Measurements from ENCODE around the gene ZNF382. TPM values are rescaled to one million over a fixed set of nuclear protein-coding genes. Genes with fewer than 3 reads are reported as not detected.

The ZNF382 gene
- total and polyA plus RNA-seq, 10 donors = 2.1 to 13.3 (median 8.2) TPM

- peaks cover 0 to 65% (median 55%) of the 10 kb centered on the region in 8 donors for H3K9me3 ChIP-seq
- peaks cover 0 to 69% (median 43%) of the 10 kb centered on the region in 6 donors for H3K36me3 ChIP-seq
- peak within 1 kb of the TSS; percentile 36 to 91 (median 81) for H3K4me3 ChIP-seq
- peaks cover 8 to 32% (median 27%) of the 10 kb centered on the region in 6 donors for H3K4me1 ChIP-seq
- H3K27ac ChIP-seq = peak within 1 kb of the TSS; percentile 75 to 96 (median 90)
- 0 to 1% (median 1%) methylated on average over 46 to 66 of the region's 66 CpGs for WGBS, 5 donors
- DNase-seq = peak; percentile 95
- intact Hi-C loops (cut with DNase I; ENCODE audit: low total_unique reads) = loop anchor here (5.0 kb wide), 1 partner anchor 46 kb away; the partner anchor contains the start of gene ZNF260
- H3K27me3 ChIP-seq (replicated peaks in 1 of 7) = no peaks in the 10 kb centered on the region
- TF ChIP-seq POLR2AphosphoS5 (IDR thresholded peaks at IDR 0.05) = peak; percentile 95 to 97 (median 96)
- no peak for TF ChIP-seq CTCF (IDR thresholded peaks at IDR 0.05 in 8 of 11, conservative IDR thresholded peaks at IDR 0.05 in 3 of 11)
- peak in 1 of 3 donors; percentile 56 for TF ChIP-seq POLR2A (IDR thresholded peaks at IDR 0.05)
Observed at GRCh38 chr19:36573020-36573894, 31.9 kb upstream of the ZNF382 start, which contains the start of gene ZNF529. Gene ZNF529, minus strand, starts transcription at chr19:36573292. Its CDS starts 946 bp downstream, at chr19:36572346.

- H3K36me3 ChIP-seq = peaks cover 3 to 69% (median 44%) of the 10 kb centered on the region in 6 donors
Observed at GRCh38 chr19:36573895-36574720, 31.0 kb upstream of the ZNF382 start.

GRCh38 chr19:36574741-36575140, 30.4 kb upstream of the ZNF382 start:
- Histone ChIP-seq H3K4me3 (peak overlapping the region in 3 of 8 donors; percentile 78 to 88 (median 81)), H3K4me1 (peaks cover 8 to 32% (median 27%) of the 10 kb centered on the region in 6 donors), H3K36me3 (peaks cover 6 to 69% (median 44%) of the 10 kb centered on the region in 6 donors), H3K27me3 (replicated peaks in 1 of 7) (no peaks in the 10 kb centered on the region), H3K27ac (no peak overlapping the region), H3K9me3 (peaks cover 0 to 65% (median 54%) of the 10 kb centered on the region in 8 donors)
- intact Hi-C loops (cut with DNase I; ENCODE audit: low total_unique reads) = loop anchor here (5.0 kb wide), 1 partner anchor 47 kb away; the partner anchor contains the start of gene ZNF260
- no peak for TF ChIP-seq CTCF (IDR thresholded peaks at IDR 0.05 in 8 of 11, conservative IDR thresholded peaks at IDR 0.05 in 3 of 11)
- TF ChIP-seq POLR2AphosphoS5 (IDR thresholded peaks at IDR 0.05) = no peak
- TF ChIP-seq POLR2A (IDR thresholded peaks at IDR 0.05) = no peak
- DNase-seq = no peak
- 86 to 92% (median 91%) methylated on average over 2 of the region's 2 CpGs for WGBS, 5 donors

More at GRCh38 chr19:36573895-36574720, 31.0 kb upstream of the ZNF382 start:
- no peaks in the 10 kb centered on the region for H3K27me3 ChIP-seq (replicated peaks in 1 of 7)
- peak overlapping the region; percentile 75 to 96 (median 90) for H3K27ac ChIP-seq
- H3K4me1 ChIP-seq = peaks cover 8 to 32% (median 27%) of the 10 kb centered on the region in 6 donors
- H3K9me3 ChIP-seq = peaks cover 0 to 65% (median 54%) of the 10 kb centered on the region in 8 donors
- intact Hi-C loops (cut with DNase I; ENCODE audit: low total_unique reads) = loop anchor here (5.0 kb wide), 1 partner anchor 47 kb away; the partner anchor contains the start of gene ZNF260
- H3K4me3 ChIP-seq = peak overlapping the region; percentile 36 to 91 (median 81)
- WGBS, 5 donors = 35 to 42% (median 39%) methylated on average over 18 of the region's 18 CpGs
- TF ChIP-seq POLR2A (IDR thresholded peaks at IDR 0.05) = no peak
- no peak for TF ChIP-seq CTCF (IDR thresholded peaks at IDR 0.05 in 8 of 11, conservative IDR thresholded peaks at IDR 0.05 in 3 of 11)
- no peak for TF ChIP-seq POLR2AphosphoS5 (IDR thresholded peaks at IDR 0.05)
- no peak for DNase-seq

Data from spleen (tissue), 11 donors.